H1 (cell line): ENCODE data around the gene NLRP3. TPM values are rescaled to one million over a fixed set of nuclear protein-coding genes. Genes with fewer than 3 reads are reported as not detected.

Experiments
- SAP30 ChIP-seq: fragments of 300-600 bp; sonication (generic); IDR thresholded peaks from 2 replicates; pipeline ENCODE4 v1.7.1; 2012; ENCODE audit warnings: low read length, moderate library complexity, mild to moderate bottlenecking, inconsistent platforms; ENCODE audit not compliant: insufficient read depth, insufficient replicate concordance
- SP2 ChIP-seq: IDR thresholded peaks from 2 replicates; pipeline ENCODE4 v1.6.1; 2012; ENCODE audit warnings: mild to moderate bottlenecking, low read length, inconsistent platforms
- polyA plus RNA-seq, 7 experiments: library from polyadenylated mRNA; depleted of rRNA in 3 of 7; stranded (reverse) in 5 of 7; unstranded in 2 of 7; fragments of >200 nt in 5 of 7; fragments of 200-250 nt in 2 of 7; gene quantifications; 1 replicate in 5 of 7; 2 replicates in 1 of 7; 4 replicates in 1 of 7; pipeline versions ENCODE4 v1.2.1 to v1.2.3, GENCODE V29; 2011 to 2013; ENCODE audit warnings: missing spikeins in 2 of 7, mixed read lengths in 2 of 7
- total RNA-seq: library from RNA; stranded (reverse); fragmentation: NEBNext Ultra II Directional; extraction: Animal tissue kit (Norgen Biotek cat#: 25700); gene quantifications from 2 replicates; pipeline ENCODE4 v1.2.1, GENCODE V29; 2021

The NLRP3 gene
- total and polyA plus RNA-seq, 2 of the 8 experiments (the other 6 are each of a cell fraction or from before 2014, with no cell fraction given): 0.05 to 0.19 TPM

DNA sequence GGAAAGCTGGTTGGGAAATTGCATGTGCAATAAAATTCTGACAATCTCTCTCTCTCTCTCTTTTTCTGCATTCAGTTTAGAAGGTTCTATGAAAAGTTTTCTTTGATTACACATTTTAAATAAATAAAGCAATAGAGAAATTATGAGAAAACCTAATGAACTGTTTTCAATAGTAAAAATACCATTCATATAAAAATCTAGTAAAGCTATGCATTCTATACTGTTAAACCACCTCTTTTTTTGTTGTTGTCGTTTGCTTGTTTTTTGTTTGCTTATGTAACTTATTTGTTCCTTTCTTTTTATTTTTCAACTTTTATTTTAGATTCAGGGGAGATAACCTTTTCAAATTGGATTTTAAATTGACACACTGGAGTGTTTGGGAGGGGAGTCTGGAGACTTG lies 56.1 kb downstream of the NLRP3 start (continued):
- TF ChIP-seq SAP30: no peak
- TF ChIP-seq SP2: no peak
